ES-I3 (cell line): ENCODE results near the gene SOAT2.

Experiments
- H3K36me3 ChIP-seq: 2 replicates; pipeline ENCODE4 v1.6.1; 2013; ENCODE audit warnings: mild to moderate bottlenecking, low read length, control low read depth, moderate library complexity; ENCODE audit not compliant: insufficient read depth
- H3K4me1 ChIP-seq: 2 replicates; pipeline ENCODE4 v1.6.1; 2013; ENCODE audit warnings: mild to moderate bottlenecking, control low read depth, low read length; ENCODE audit not compliant: insufficient read depth
- H3K9ac ChIP-seq: 2 replicates; pipeline ENCODE4 v1.6.1; 2013; ENCODE audit warnings: low read depth, mild to moderate bottlenecking, low read length, moderate library complexity
- H3K9me3 ChIP-seq: 2 replicates; pipeline ENCODE4 v1.6.1; 2013; ENCODE audit warnings: mild to moderate bottlenecking, low read length, moderate library complexity; ENCODE audit not compliant: control insufficient read depth, insufficient read depth

SOAT2 gene, protein sequence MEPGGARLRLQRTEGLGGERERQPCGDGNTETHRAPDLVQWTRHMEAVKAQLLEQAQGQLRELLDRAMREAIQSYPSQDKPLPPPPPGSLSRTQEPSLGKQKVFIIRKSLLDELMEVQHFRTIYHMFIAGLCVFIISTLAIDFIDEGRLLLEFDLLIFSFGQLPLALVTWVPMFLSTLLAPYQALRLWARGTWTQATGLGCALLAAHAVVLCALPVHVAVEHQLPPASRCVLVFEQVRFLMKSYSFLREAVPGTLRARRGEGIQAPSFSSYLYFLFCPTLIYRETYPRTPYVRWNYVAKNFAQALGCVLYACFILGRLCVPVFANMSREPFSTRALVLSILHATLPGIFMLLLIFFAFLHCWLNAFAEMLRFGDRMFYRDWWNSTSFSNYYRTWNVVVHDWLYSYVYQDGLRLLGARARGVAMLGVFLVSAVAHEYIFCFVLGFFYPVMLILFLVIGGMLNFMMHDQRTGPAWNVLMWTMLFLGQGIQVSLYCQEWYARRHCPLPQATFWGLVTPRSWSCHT

DNA sequence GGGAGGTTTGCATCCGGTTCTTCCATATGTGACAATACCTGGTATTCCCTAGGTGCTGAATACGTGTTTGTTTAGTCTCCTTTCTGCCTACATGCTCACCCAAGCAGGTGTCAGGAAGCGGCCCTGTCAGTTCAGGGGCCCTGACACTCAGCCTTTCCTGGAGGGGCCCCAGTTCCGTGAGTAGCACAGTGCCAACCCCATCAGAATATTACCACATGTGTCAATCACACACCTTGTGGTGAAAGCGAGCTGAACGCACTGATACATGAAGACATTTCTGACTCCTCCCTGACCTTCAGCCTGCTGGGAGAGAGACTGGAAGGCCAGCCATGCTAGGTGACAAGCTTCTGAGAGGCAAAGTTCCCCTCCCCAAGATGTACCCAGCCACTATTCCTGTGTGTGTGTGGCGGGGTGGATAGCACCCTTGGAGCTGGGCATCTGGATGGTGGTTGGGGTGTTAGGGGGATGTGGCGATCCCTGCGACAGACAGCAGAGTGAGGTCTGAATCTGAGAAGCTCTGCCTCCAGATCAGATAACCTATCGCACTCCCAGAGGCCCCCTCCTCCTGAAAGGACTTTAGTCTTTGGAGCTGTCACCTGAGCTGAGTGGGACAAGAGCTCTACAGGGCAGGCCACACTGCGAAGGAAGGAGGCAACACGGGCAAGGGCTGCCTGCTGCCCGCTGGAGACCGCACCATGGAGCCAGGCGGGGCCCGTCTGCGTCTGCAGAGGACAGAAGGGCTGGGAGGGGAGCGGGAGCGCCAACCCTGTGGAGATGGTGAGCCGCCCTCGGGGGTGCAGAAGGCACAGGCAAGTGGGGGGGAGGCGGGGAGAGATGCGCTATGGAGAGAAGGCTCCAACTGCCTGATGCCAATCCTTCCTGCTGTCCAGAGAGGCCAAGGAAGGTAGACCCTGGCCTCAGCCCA, at the start of gene SOAT2:
Gene SOAT2 (plus strand): TSS at position 604 of the 925 bp plus-strand sequence. CDS start 92 bp downstream, at position 696.
- no peaks in the 10 kb centered on the region for H3K36me3 ChIP-seq
- no peaks in the 10 kb centered on the region for H3K9me3 ChIP-seq
- H3K4me1 ChIP-seq = peaks cover 10% of the 10 kb centered on the region
- H3K9ac ChIP-seq = no peak within 1 kb of the TSS

DNA sequence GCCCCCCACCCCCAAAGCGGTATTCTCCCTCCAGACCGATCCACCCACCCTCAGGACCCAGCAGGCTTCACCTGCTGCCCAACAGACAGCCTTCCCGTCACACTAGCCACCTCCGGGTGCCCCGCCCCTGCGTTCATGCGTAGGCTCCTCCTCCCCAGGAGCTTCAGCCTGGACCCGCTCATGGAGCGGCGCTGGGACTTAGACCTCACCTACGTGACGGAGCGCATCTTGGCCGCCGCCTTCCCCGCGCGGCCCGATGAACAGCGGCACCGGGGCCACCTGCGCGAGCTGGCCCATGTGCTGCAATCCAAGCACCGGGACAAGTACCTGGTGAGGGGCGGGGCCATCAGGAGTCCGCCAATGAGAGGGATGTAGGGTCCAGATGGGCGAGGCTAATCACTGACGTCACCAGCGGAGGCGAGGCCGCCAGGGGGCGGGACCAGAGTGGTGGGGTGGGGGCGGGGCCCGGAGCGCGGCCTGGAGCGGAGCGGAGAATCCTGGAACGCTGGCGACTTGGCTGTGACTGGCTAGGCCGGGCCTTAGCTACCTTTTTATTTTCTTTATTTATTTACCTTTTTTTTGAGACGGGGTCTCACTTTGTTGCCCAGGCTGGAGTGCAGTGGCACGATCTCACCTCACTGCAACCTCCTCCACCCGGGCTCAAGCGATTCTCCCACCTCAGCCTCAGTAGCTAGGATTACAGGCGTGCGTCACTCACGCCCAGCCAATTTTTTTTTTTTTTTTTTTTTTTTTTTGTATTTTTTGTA, 49.0 kb upstream of the SOAT2 start:
- peak overlapping the region; percentile 98 for H3K9ac ChIP-seq
- H3K36me3 ChIP-seq = no peaks in the 10 kb centered on the region
- no peaks in the 10 kb centered on the region for H3K9me3 ChIP-seq
- peaks cover 23% of the 10 kb centered on the region for H3K4me1 ChIP-seq

DNA sequence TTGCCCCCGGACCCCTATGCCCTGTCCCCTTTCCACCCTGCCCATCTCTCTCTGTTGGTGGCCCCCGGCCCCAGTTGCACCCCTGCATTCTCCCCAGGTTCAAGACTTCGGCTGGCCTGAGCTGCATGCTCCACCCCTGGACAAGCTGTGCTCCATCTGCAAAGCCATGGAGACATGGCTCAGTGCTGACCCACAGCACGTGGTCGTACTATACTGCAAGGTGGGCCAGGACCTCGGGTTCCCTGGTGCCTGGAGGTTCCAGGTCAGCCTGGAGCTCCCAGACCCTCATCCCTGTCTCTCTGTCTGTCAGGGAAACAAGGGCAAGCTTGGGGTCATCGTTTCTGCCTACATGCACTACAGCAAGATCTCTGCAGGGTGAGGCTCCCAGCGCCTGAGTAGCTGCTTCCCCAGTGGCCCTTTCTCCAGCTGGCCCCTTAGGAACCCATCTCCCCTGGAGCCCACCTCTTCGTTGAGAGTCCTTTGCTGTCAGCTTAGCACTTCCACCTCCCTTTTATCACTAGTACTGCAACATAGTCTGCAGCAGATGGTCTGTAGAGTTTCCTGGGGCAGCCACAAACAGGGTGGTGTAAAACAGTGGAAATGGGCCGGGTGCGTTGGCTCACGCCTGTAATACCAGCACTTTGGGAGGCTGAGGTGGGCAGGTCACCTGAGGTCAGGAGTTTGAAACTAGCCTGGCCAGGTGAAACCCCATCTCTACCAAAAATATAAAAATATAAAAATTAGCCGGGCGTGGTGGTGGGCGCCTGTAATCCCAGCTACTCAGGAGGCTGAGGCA, 47.6 kb upstream of the SOAT2 start:
- Histone ChIP-seq H3K36me3 (no peaks in the 10 kb centered on the region), H3K4me1 (peaks cover 15% of the 10 kb centered on the region), H3K9me3 (no peaks in the 10 kb centered on the region), H3K9ac (no peak overlapping the region)

DNA sequence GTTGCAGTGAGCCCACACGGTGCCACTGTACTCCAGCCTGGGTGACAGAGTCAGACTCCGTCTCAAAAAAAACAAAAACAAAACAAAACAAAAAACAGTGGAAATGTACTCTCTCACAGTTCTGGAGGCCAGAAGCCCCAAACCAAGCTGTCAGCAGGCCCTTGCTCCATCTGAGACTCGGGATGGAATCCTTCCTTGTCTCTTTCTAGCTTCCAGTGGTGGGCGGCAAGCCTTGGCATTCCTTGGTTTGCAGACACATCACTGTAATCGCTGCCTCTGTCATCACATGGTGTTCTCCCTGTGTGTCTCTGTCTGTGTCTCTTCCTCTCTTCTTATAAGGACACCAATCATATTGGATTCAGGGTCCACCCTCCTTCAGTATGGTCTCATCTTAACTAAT, 47.0 kb upstream of the SOAT2 start:
- Histone ChIP-seq H3K4me1 (peaks cover 9% of the 10 kb centered on the region), H3K36me3 (no peaks in the 10 kb centered on the region), H3K9ac (no peak overlapping the region), H3K9me3 (no peaks in the 10 kb centered on the region)

DNA sequence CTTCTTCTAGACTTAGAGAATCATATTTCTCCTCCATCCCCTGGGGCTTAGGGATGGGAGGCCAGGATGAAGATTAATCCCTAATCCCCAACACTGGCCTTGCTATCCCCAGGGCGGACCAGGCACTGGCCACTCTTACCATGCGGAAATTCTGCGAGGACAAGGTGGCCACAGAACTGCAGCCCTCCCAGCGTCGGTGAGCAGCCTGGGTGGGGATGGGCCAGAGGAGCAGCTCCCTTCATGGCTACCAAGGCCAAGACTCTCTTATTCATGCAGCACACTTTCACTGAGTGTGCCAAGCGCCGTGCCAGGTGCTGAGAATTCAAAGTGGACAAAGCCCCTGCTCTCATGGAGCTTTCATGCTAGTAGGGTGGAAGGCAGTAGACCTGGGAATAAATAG, 46.4 kb upstream of the SOAT2 start:
- no peaks in the 10 kb centered on the region for H3K9me3 ChIP-seq
- H3K36me3 ChIP-seq = no peaks in the 10 kb centered on the region
- no peak overlapping the region for H3K9ac ChIP-seq
- H3K4me1 ChIP-seq = peaks cover 4% of the 10 kb centered on the region; the same call in 1 of the 2 replicates

GRCh38 chr12:53057816-53058500, 45.3 kb upstream of the SOAT2 start:
- H3K4me1 ChIP-seq = peaks cover 4% of the 10 kb centered on the region; the same call in 1 of the 2 replicates
- no peak overlapping the region for H3K9ac ChIP-seq
- no peaks in the 10 kb centered on the region for H3K36me3 ChIP-seq
- H3K9me3 ChIP-seq = no peaks in the 10 kb centered on the region

DNA sequence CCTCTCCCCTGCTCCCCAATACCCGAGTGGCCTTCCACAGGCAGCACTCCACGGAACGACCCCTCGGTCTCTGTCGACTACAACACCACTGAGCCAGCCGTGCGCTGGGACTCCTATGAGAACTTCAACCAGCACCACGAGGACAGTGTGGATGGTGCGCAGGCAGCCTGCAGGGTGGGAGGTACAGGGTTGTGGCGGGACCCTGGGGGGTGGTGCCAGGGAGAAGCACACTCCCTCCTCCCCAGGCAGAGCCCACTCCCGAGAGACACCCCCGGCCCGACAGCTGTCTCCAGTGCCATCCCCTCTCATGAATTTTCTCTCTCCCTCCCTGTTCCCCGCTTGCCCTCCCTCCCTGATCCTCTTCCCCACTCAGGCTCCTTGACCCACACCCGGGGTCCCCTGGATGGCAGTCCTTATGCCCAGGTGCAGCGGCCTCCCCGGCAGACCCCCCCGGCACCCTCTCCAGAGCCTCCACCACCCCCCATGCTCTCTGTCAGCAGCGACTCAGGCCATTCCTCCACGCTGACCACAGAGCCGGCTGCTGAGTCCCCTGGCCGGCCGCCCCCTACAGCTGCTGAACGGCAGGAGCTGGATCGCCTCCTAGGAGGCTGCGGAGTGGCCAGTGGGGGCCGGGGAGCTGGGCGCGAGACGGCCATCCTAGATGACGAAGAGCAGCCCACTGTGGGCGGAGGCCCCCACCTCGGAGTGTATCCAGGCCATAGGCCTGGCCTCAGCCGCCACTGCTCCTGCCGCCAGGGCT, 44.4 kb upstream of the SOAT2 start:
- Histone ChIP-seq H3K9me3 (no peaks in the 10 kb centered on the region), H3K36me3 (no peaks in the 10 kb centered on the region), H3K4me1 (no peaks in the 10 kb centered on the region), H3K9ac (no peak overlapping the region)

- Histone ChIP-seq H3K36me3 (no peaks in the 10 kb centered on the region), H3K9ac (no peak overlapping the region), H3K9me3 (no peaks in the 10 kb centered on the region)
Measured at GRCh38 chr12:53059434-53060063, 43.7 kb upstream of the SOAT2 start.

GRCh38 chr12:53060064-53060720, 43.1 kb upstream of the SOAT2 start:
- no peaks in the 10 kb centered on the region for H3K36me3 ChIP-seq
- no peak overlapping the region for H3K9ac ChIP-seq
- no peaks in the 10 kb centered on the region for H3K4me1 ChIP-seq
- H3K9me3 ChIP-seq = no peaks in the 10 kb centered on the region

More at GRCh38 chr12:53059434-53060063, 43.7 kb upstream of the SOAT2 start:
- no peaks in the 10 kb centered on the region for H3K4me1 ChIP-seq

GRCh38 chr12:53060721-53061276, 42.5 kb upstream of the SOAT2 start:
- H3K9me3 ChIP-seq = no peaks in the 10 kb centered on the region
- H3K4me1 ChIP-seq = no peaks in the 10 kb centered on the region
- H3K9ac ChIP-seq = no peak overlapping the region
- H3K36me3 ChIP-seq = no peaks in the 10 kb centered on the region

DNA sequence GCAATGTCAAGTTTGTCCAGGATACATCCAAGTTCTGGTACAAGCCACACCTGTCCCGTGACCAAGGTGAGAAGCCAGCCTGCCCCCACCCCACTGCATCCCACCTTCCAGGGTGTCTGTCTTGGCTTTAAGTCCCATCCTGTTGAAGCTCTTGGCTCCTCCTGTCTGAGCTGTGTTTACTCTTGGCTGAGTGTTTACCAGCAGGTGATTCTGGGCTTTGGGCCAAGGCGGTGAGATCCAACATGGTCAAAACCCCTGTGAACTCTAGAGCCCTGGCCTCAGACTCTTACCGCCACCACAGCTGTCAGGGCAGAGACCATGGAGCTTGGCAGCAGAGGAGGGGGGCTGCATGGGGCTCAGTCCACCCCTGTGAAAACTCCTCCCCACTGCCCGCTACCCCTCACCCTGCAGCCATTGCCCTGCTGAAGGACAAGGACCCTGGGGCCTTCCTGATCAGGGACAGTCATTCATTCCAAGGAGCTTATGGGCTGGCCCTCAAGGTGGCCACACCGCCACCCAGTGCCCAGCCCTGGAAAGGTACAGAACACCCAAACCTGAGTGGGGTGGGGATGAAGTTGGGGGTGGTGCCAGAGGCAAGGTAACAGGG, 41.8 kb upstream of the SOAT2 start:
- H3K9ac ChIP-seq = no peak overlapping the region
- peaks cover 5% of the 10 kb centered on the region; the same call in 1 of the 2 replicates for H3K4me1 ChIP-seq
- no peaks in the 10 kb centered on the region for H3K9me3 ChIP-seq
- no peaks in the 10 kb centered on the region for H3K36me3 ChIP-seq
